Ecto neural progenitor cell (in vitro differentiated cells): ENCODE results near the gene HUNK.

Experiments
- DNase-seq: peaks from one replicate; pipeline ENCODE4 v3.0.0-alpha.2; 2018; ENCODE audit warnings: low spot score

The HUNK gene

DNA sequence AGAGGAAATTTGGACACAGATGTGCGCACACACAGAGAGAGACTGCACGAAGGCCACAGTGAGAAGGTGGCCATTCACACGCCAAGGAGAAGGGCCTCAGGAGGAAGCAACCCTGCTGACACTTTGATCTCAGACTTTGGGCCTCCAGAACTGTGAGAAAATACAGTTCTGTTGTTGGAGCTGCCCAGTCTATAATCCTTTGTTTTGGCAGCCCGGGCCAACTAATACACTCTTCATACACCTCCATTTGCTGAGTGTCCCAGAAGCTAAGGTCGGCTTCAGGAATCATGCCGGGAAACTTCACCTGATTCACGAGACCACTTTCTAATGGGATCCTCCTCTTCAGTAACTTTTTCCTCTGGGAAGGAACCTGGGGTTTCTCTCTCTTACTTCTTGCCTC, 23.2 kb downstream of the HUNK start:
- no peak for DNase-seq

DNA sequence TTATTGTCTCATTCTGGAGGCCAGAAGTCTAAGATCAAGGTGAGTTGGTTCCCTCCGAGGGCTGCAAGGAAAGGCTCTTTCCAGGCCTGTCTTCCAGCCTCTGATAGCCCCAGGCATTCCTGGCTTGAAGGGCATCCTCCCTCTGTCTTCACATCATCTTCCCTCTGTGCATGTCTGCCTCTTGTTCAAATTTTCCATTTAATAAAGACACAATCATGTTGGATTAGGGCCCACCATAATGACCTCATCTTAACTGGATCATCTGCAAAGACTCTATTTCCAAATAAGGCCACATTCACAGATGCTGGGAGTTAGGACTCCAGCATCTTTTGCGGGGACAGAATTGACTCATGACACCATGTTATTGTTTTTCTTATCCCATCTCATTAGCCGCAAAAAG, 24.5 kb downstream of the HUNK start:
- no peak for DNase-seq

DNA sequence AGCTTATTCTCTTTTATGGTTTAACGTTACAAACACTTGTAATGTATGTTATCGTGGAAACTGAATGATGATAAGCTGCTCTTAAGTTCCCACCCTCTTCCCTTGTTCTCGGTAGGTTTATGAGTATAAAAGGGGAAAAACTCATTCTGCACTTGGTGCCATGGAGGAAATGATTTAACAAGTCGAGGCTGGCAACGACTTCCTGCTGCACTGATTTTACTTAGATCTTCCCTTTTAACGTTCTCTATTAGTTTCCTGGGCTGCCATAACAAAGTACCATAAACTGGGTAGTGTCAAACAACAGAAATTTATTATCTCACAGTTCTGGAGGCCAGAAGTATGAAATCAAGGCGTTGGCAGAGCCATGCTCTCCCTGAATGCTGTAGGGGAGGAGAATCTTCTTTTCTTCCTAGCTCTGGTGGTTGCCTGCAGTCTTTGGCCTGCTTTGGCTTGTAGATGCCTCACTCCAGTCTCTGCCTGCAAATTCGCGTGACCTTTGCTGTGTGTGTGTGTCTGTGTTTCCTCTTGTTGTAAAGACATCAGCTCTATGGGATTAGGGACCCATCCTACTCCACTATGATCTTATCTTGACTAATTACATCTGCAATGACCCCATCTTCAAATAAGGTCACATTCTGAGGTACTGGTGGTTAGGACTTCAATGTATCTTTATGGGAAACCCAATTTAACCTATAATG, 26.3 kb downstream of the HUNK start:
- no peak for DNase-seq

DNA sequence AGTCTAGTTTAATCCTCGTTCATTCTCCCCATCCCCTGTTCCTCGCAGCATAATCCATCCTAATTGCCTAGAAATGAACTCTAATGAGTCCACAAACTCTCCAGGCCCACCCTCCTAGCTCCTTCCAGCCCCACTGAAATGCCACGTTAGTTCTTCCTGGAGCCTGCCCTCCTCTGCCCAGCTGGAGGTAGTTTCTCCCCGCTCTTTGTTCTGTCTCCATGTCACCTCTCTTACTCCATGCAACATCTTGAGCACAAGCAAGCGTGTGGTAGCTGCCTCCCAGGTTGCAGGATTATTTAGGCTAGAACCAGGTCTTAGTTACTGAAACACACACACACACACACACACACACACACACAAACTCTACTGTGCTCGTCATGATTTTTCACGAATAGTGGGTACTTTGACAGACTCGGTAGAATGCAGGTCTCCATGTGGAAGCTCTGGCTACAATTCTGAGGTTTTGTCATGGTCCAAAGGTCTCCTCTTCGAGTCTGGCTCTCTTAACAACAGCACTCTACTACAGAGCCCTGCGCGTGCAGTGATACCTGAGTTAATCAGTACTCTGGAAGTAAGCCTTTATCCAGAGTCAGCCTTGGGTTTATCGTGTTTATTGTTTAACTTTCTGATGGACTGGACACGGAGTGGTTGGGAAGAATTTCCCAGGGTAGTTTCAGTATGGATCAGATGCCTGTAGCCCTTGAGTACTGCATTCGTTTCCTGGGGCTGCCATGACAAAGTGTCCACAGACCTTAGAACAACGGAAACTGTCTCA, 27.5 kb downstream of the HUNK start:
- no peak for DNase-seq

DNA sequence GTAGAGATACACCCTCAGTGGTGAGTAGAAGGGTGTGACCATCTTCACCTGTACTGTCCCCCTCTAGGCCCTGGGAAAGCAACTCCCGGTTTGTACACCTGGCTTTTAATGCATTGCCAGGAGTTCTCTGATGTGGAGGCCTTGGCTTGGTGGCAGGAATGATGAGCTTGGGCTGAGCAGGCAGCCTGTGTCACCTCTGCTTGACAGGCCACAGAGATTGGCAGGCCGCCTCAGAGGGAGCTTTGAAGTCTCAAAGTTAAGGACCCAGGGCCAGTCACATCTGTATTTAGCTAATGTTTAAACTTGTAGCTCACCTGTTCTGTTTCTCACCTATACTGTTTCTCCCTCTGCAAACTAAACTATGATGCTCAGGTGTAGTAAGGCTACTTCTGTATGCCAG, 28.5 kb downstream of the HUNK start:
- DNase-seq = no peak

DNA sequence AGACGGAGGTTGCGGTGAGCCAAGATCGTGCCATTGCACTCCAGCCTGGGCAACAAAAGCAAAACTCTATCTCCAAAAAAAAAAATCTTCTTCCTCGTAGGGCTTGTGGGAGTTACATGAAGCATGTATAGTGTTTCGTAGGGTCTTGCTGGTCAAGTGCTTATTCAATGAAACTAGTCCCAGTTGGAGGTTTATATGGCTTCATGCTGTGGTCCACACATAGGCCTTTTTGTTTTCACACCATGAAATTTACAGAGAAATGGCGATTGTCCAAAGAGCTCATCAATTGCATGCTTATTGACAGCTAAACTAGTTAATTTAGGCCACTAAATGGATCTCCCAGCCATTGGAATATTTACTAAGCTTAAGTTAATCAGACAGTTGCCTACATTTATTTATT, 29.6 kb downstream of the HUNK start:
- no peak for DNase-seq

DNA sequence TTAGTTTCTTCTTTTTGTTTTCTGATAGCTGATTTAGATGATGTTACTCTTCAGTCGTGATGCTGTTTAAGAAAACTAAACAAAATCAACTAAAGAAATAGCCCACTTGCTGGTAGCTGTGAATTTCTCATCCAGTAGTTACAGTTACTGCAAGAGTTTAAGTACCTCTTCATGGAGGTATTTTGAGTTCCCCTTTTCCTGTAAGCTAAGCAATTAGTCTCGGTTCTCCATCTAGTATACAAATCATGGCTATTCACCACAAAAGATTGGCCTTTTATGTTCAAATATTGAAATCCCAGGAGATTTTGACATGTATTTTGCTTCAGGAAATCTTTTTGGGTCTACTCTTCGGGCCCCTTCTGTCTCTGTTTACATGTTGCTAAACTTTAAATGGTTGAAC, 31.1 kb downstream of the HUNK start:
- DNase-seq = no peak

DNA sequence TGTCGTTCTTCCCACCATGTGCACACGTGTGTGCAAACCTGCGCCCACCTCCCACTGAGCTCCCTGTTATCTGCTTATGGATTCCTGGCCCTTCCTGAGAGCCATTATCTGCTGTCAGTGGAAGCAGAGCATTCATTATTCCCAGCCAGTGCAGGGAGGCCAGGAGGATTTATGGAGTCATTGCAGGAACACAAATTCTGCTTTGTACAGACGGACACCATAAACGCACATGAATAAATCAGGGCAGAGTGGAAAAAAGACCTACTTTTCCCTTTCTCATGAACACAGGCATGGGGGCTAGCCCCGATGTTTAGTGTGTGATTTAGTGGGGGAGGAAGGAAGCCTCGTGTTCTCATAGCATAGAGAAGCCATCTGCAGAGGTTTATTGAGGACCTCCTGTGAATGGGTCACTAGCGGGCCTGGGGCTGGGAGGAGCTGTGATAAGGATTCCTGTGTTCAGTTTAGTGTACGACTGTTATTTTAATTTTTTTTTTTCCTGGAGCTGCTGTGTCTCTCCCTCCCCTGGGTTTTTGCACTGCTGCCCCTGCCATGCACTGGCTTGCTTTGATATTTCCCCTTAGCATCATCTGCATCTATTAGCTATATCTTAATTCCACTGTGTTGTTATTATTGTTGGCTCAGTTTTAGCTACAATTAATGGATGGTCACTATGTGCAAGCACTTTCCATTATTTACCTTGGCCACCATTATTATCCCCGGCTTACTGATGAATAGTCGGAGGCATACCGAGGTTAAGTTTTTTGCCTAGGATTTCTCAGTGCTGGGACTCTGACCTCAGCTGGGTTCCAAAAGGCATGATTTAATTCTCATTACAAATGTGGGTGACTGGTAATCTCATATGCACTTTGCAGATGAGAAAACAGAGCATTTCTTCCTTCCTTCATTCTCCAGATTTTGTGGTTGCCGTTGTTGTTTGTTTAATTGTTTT, 33.0 kb downstream of the HUNK start:
- DNase-seq = no peak

DNA sequence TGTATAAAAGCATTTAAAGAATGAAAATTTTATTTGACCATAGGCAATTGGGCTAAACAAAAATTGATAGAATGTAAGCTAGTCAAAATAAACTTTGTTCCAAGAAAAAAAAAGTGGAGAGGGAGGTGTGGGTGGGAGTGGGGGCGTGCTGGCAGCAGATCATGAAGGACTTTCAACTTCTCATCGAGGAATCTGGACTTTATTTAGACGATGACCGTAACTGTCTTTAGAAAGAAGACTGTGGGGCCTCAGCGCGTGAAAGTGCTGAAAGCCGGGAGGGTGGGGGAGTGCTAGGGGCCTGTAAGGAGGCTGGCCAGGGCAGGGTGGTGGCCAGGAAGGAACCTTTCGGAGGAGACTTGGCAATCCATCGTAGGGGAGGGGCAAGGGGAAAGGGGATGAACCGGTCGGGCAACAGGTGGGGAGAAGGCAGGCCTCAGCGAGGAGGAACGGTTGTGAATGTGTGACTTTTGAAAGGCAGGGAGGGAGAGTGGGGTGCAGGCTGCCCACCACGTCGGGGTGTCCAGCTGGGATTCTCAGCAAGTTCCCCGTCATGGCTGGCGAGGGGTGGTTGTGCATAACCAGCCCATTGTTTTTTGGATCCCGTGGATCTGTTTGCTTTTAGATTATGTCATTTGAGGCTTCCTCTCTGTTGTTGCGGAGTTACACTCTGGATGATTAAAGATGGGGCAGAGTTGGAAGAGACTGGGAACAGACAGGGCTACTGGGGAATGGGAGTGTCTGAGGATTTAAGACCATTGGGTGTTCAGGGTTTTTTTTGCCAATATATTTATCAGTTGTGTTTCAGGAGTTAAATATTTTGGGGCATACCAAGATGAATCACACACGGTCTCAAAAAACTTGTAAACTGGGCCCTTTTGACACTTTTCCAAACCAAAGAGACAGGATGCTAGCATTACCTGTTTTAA, 35.5 kb downstream of the HUNK start:
- DNase-seq = no peak

DNA sequence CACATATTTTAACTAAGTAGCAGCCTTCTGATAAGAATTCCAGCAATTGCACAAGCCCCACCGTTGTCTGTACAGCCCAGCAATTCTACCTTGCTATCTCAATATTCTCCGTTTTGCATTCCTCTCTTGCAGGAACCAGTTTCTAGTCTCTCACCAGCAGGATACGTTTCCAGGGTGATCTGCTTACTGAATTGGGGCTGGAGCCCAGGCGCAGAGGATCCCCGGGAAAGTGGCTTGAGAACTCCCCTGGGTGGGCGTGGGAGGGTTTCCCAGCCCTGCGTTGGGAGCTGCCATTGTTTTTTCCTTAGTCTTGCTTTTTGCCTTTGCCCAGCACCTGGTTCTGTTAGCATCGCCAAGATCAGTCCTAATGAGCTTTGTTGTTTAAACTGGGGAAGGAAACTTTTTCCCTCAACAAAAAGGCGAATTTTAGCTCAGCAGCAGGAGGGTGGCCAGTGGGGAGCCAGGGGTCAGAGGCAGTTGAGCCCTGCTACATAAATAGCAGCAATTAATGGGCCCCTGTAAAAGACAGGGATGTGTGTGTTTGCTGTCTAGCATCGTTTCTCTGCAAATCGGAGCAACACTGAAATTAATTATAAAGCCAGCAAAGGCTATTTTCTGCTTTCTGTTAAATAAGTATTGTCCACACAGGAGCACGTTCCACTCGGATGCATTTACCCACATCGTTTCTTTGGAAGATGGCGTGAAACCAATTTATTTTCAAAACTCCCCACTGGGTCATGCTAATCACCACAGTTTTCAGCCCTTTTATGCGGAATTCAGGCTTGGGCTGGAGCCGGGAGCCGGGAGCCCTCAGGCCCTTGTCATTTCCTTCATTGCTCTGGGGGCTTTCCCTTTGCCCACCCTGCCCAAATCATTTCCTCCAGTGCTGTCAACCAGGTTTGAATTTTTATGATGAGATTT, 36.6 kb downstream of the HUNK start:
- no peak for DNase-seq

DNA sequence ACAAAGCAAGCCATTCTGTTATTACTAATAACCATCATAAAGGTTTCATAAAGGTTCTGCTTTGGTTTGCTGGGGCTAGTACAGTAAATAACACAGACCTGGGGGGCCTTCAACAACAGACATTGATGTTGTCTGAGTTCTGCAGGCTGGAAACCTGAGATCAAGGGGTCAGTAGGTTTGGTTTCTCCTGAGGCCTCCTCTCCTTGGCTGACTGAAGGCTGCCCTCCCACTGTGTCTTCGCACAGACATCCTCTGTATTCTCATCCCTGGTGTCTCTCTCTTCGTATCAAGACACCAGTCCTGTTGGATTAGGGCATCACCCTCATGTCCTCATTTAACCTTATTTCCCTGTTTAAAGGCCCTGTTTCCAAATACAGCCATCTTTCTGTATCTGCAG, 37.3 kb downstream of the HUNK start:
- DNase-seq = no peak

DNA sequence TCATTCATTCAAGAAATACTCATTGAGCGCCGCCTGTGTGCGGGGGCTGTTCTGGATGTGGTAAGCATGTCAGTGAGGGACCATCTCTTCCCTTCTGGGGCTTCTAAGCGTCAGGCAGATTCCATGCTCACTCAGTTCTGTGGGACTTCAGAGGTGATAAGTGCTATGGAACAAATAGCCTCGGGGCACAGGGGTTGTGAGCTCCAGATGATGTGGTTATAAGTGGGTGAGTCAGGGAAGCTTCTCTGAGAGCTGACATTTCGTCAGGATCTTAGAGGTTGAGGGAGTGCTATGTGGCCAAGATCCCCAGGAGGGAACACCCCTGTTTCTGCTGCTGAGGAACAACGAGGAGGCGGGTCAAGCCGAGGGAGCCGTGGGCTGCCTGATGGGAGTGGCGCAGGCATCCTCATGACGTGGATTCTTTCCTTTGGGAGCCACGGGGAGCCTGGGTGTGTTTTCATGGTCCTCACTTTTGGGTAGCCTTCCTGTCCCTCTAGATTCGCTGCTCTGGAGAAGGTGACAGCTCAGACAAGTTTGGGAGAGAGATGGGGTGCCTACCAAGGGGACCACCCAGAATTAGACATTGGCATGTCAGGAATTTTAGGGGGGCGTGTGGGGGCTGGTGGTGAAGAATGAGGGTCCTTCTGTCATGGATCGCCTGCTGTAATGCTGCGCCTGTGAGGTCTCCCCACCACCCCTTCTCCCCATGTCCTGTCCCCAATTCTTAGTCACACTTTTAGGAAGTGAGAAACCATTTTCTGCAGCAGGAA, 38.5 kb downstream of the HUNK start:
- no peak for DNase-seq

DNA sequence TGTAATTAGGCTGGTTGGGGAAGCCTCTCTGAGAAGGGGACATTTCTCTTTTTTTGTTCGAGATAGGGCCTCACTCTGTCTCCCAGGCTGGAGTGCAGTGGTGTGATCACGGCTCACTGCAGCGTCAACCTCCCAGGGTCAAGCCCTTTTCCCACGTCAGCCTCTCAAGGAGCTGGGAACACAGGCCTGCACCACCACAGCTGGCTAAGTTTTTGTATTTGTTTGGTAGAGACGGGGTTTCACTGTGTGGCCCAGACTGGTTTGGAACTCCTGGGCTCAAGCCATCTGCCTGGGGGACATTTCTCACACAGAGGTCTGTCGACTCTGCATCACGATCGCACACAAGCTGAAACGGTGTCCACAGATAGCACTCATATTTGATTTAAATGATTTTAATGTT, 39.7 kb downstream of the HUNK start:
- DNase-seq = no peak

DNA sequence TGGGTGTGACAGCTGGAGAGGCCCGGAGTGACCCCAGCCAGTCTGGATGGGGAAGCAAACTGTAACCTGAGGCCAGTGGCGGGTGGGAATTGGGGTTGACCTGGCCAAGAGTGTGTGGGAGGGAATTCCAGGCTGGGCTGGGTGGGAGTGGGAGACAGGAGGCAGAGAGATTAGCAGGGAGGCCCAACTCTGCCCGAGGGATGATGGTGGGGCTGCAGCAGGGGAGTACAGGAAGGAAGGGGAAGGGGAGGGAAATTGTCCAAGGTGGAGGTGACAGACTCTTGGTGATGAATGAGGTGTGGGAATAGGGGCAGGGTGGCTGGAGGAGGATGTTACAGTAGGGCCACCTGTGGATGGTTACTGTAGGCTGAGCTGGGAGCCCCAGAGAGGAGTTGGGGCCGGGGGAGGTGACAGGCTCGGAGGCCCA, 40.4 kb downstream of the HUNK start:
- no peak for DNase-seq

DNA sequence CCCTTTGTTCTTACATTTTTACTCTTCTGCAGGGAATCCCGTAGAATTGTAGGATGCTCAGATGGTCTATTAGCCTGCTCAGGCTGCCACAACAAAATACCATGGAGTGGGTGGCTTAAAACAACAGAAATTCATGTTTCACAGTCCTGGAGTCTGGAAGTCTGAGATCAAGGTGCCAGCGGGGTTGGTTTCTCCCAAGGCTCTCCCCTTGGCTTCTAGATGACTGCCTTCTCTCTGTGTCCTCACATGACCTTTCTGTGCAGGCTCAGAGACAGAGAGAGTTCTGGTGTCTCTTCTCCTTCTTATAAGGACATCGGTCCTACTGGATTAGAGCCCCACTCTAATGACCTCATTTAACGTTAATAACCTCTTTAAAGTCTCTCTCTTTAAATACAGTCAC, 41.7 kb downstream of the HUNK start:
- no peak for DNase-seq

DNA sequence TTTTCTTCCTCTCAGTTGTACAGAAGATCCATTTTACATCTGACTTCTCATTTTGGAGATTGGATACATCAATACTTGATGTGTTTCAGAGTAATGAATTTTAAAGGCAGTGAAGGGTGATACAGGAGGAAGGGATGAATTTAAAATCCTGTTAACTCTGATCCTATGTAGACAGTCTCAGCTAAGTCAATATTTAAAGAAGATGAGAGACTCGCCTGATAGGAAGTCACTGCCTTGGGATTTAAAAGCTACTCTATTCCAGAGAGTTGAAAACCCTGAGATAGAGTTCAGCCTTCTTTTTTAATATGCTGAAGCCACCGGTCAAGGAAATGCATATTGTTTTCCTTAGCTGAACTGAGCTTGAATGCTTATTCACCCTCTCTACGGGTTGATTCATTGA, 42.7 kb downstream of the HUNK start:
- no peak for DNase-seq

DNA sequence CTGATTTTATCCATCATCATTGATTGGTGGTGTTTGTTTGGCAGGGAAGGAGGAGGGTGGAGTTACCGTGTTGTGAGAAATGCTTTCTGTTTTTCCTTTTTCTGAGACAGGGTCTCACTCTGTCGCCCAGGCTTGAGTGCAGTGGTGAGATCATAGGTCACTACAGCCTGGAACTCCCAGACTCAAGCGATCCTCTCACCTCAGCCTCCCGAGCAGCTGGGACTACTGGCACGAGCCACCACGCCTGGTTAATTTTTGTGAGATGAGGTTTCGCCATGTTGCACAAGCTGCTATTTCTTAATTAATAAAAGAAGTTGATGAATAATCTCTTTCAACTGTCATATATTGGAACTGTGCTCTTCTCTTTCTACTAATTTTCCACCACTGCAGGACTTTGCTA, 44.3 kb downstream of the HUNK start:
- no peak for DNase-seq

DNA sequence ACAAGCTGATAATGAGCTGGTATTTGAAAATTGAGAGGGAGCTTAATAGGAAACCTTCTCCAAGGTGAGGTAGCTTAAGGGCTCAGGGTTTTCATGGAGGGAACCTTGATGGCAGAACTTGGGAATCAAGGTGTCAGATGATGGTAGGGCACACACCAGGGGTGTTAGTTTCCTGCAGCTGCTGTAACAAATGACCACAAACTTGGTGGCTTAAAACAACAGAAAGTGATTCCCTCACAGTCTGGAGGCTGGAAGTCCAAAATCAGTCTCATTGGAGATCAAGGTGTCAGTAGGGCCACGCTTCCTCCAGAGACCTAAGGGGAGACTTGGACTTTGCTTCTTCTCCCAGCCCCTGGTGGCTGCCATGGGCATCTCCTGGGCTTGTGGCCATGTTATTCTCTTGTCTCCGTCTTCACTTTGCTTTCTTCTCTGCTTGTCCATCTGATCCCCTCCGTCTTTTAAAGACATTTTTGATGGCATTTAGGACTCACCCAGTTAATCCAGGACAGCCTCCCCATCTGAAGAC, 45.5 kb downstream of the HUNK start:
- DNase-seq = no peak

DNA sequence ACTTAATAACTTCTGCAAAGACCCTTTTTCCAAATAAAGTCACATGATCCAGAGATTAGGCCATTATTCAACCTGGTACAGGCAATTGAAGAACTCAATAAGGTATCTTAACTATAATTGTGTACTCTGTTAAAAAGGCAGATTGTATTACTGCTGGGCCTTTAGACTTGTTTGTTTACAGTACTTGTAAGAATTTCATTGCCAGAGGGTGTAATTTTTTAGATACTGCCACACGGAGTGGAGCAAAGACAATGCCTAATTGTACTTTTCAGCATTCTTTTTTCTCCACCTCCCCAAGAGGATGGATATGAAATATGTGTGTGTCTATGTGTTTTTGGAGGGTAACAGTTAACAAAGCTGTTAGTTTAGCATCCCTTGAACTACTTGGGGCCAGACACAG, 47.5 kb downstream of the HUNK start:
- DNase-seq = no peak

DNA sequence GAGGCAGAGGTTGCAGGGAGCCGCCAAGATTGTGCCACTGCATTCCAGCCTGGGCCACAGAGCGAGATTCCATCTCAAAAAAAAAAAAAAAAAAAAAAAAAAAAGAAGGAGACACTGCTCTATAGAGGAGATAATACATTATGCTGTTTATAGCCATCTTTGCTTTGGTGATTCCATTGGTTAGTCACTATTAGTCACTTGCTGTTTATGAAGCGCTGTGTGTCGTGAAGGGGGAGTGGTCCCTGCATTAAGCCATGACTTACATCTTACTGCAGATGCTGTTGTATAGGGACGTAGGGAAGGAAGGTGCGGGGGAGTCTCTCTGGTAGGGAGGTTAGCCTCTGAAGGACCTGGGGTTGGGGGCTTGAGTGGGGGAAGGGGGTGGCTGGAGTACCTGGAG, 48.3 kb downstream of the HUNK start:
- no peak for DNase-seq
